T-helper 1 cell treated with Interleukin-12 subunit alpha and Interleukin-12 subunit beta and Interleukin-4 antibody, amounts not matched to agents 30 ng/mL and 1 ng/mL, for 36 hours (primary cell): Measurements from ENCODE around the gene AHI1. TPM values are rescaled to one million over a fixed set of nuclear protein-coding genes. Genes with fewer than 3 reads are reported as not detected.
"Not testable (repeated sequence)": the region's sequence is repeated elsewhere in the genome, so short reads cannot be mapped to it uniquely, and the experiment has no call there.

Experiments
- intact Hi-C: fragments of 100-400 bp; cut with micrococcal nuclease; formaldehyde crosslinking; loops from one replicate; pipeline ENCODE4 v1.15.1; 2024
- total RNA-seq: library from RNA; stranded (reverse); gene quantifications from 2 replicates; pipeline ENCODE4 v1.2.3, GENCODE V29; 2022

The AHI1 gene
- total RNA-seq, 1 donor from 2014 or later, result 18.4 TPM

DNA sequence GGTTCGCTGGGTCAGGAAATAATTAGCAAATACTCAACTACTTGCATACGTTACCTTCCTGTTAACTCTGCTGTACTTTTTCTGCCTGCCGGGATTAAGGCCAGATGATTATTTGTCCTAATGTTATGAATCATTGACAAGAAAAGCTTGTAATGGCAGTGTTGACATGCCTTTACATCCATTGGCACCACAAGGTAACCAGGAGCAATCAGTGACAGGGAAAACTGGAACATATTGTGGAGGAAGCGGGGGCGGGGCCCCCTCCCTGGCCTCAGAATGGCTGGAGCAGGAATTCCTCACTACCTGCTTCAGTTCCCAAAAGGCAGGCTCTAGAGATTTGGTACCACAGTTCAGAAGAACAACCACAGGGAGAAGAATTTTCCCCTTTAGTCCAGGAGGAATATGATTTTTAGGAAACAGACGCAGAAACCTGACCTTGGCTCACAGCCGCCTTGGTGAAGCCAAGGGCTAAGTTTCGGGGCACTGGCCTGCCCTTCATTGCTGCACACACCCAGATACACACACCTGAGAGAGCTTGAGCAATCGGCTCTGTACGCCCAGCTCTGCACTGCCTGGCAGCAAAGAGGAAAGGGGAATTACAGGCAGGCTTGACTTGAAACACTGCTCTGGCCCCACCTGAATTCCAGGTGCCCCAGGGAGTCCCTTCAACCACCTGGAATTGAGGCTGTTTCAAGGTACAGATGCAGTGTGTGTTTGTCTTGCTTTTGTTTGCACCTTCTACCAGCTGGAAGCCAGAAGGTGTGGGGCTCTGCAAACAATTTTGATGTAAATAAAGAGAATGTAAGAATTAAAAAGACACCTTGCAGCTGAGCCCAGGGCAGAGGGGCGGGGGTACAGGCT lies 226.6 kb downstream of the AHI1 start:
- intact Hi-C loops, result no loop called here

DNA sequence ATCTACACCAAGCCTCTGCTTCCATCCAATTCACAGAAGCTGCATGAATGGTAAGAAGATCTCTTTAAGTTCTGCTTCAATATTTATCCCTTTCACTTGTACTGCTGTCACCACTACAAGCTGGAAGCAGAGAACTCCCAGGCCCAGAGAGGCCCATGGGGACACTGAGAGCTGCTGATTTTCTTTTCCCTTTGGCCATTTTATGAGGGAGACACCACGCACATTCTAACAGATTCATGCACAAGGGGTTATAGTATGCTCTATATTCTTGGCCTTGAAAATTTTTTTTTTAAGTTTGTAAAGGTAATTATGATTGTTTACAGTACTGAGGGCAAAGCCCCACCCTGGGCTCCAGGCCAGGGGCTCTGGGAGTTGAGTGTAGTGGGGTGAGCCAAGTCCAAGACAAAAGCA lies 228.1 kb downstream of the AHI1 start:
- intact Hi-C loops, result no loop called here

DNA sequence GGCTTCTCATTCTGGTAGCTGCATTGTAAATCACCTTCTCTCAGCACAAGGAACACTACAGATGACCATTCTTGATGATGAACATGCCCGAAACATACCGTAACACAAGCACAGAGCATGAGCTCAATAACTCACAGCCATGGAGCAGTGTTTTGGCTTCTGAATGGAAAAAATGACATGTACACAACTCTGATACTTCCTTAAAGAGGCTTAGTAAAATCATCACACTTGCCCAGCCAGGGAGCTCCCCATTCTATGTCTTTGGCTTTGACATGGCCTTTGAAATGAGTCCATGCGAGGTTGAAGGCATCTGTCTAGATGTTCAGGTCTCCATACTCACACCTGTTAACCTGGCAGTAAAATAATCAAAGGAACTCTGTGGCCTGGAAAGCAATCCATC lies 228.8 kb downstream of the AHI1 start:
- intact Hi-C loops, result no loop called here

DNA sequence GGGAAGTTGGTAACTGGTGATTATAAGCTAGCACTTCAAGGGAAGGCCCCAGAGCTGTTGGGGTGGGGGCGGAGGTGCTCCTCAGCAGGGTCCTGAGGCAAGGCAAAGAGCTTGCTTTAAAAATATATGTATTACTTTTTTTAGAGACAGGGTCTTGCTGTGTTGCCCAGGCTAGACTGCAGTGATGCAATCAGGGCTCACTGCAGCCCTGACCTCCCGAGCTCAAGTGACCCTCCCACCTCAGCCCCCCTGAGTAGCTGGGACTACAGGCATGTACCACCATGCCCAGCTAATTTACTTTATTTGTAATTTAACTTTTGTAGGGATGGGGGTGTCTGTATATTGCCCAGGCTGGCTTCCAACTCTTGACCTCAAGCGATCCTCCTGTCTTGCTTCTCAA lies 229.3 kb downstream of the AHI1 start:
- intact Hi-C loops, result no loop called here

GRCh38 chr6:135267085-135267484 lies 230.5 kb downstream of the AHI1 start:
- intact Hi-C loops, result no loop called here

GRCh38 chr6:135266675-135267074 lies 230.9 kb downstream of the AHI1 start:
- intact Hi-C loops, result no loop called here

DNA sequence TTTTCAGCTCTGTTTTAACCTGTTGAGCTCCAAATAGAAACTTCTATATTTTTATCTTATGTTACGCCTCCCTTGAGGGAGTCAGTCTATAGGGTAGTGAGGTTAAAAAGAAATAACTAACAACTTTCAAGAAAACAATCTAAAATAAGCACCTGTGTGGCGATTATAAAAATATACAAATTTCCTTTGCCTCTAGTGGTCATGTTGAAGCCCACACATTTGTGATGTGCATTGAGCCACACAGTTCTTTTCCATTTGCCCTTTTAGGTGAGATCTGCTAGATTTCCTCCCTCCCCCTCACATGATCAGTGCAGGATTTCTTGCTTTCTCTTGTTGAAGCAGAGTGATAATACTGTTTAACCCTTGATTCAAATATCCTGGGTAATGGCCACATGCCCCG lies 232.3 kb downstream of the AHI1 start:
- intact Hi-C loops, result no loop called here

DNA sequence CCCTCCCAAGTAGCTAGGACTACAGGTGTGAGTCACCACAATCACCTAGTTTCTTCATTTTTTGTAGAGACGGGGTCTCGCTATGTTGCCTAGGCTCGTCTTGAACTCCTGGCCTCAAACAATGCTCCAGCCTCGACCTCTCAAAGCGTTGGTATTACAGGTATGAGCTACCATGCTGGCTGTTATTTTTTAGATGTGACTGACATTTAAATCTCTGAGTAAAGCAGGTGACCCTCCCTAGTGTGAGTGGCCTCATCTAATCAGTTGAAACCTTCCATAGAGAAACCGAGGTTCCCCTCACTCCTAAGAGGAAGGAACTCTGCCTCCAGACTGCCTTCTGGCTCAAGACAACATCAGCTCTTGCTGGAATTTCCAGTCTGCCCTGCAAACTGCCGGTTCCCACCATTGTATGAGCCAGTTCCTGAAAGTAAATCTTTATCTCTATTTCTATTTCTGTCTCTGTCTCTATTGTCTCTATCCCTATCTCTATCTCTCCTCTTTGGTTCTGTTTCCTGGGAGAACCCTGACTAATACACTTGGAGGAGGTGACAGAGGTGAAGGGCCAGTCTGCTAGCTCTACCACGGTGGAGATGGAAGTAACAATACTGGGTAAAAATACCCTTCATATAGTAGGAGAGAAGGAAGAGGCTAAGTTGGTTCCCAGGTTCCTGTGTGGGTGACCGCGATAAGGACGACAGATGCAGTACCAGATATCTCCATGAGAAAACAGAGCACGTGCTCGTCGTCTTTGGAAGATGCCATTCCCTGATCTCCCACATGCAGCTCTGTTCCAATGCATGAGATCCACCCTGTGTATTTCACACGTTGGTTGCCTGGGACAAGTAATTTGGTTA lies 235.4 kb downstream of the AHI1 start:
- intact Hi-C loops, result no loop called here

- intact Hi-C loops, result no loop called here
These were observed 236.9 kb downstream of the AHI1 start for GRCh38 chr6:135260612-135261011.

DNA sequence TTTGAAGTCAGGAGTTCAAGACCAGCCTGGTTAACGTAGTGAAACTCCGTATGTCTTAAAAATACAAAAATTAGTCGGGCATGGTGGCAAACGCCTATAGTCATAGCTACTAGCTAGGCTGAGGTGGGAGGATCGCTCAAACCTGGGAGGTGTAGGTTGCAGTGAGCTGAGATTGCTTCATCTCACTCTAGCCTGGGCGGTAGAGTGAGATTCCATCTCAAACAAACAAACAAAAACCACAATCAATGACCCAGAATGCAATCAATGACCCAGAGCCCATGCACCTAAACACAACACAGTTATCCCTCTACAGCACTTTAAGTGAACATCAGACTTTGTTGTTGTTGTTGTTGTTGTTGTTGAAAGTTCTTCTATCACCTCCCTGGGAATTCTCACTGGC lies 238.6 kb downstream of the AHI1 start:
- intact Hi-C loops, result no loop called here

- intact Hi-C loops, result loop anchor here (1.0 kb wide), 1 partner anchor 113 kb away; no protein-coding TSS in a partner anchor
These were observed 239.7 kb downstream of the AHI1 start for GRCh38 chr6:135257631-135258405.

DNA sequence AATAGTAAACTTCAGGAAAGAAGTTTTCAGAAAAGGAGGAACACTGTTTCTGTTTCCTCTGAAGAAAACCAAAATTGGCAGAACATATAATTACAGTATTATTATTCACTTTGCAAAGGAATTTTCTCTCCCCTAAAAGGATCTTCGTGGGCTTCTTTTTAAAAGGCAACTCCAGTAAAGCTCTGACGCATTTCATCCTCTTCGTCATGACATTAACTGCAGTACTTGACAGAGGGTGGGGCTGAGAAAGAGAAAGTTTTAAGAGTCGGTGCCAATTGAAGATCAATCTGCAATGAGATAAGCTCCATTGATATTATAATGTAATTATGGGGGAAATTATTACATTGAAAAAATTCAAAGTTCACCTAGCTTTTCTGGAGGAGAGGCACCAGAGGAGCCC lies 240.7 kb downstream of the AHI1 start:
- intact Hi-C loops, result loop anchor here (1.0 kb wide), 1 partner anchor 112 kb away; no protein-coding TSS in a partner anchor

- intact Hi-C loops, result no loop called here
These were observed 243.1 kb downstream of the AHI1 start for GRCh38 chr6:135254471-135254870.

DNA sequence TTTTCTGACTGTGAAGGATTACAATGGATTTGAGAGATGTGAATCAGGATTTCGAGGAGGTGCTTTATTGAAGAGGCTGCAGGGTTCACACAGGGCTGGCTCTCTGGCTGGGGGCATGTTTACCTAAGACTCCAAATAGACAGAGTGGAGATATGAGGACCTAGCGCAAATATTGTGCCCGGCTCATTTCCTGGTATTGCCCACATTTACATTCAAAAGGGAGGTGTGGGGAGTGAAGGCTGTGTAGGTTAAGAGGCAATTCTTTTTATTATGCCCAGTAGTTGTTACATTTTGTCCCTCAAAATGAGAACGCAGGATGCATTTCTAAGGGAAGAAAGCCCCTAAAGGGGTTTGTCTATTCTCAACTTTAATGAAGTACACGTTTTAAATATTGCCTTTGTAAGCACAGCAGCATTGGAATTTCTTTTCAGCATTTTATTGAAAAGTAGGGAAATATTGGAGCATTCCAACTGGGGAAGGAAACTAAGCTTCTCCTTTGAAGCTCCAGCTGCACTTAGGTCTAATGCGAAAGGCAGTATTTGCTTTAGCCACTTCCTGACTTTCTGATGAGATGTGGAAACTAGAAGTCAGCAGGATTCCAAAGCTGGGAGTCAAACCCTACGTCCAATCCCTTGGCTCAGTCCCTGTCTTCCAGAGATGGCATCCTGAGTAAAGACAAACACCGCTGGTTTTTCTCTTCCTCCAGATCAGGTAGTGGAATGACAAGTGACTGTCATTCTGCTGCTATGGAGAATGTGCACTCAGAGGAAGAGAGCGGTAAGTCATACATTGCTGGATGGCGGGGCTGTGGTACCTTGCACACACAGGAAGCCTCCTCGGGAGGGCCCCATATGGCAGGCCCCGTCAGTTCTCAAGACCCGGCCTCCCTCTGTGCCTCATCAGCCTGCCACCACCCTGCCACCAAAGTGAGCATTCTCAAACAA lies 245.8 kb downstream of the AHI1 start:
- intact Hi-C loops, result no loop called here

GRCh38 chr6:135250751-135251497 lies 246.6 kb downstream of the AHI1 start:
- intact Hi-C loops, result no loop called here

DNA sequence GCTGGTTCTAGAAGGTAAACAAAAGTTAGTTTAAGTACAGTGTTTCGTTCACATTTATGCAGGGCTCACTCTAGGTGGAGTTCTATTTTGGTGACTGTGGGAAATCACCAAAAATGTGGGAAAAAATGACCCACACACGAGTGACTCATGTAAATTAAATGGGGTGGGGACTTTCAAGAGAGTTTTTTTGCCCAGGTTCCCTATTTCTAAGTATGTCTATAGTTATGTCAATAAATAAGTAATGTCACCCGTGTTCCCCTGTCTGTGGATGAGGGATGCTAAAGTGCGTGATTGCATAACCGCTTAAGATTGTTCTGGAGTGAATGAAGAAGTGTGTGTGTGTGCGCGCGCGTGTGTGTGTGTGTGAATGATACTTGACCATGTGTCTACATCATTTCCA lies 247.3 kb downstream of the AHI1 start:
- intact Hi-C loops, result no loop called here

DNA sequence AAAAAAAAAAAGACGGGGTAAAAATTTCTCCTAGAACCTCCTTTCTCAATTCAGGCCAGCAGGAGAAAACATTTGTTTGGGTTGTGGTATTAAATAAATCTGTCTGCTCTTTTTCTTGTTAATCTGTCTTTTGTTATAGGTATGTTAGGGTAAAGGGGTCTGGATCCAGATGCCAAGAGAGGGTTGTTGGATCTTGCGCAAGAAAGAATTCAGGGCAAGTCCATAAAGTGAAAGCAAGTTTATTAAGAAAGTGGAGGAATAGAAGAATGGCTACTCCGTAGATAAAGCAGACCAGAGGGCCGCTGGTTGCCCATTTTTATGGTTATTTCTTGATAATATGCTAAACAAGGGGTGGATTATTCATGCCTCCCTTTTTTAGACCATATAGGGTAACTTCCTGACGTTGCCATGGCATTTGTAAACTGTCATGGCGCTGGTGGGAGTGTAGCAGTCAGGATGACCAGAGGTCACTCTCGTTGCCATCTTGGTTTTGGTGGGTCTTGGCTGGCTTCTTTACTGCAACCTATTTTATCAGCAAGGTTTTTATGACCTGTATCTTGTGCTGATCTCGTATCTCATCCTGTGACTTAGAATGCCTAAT lies 251.0 kb downstream of the AHI1 start:
- intact Hi-C loops, result not testable (repeated sequence)

DNA sequence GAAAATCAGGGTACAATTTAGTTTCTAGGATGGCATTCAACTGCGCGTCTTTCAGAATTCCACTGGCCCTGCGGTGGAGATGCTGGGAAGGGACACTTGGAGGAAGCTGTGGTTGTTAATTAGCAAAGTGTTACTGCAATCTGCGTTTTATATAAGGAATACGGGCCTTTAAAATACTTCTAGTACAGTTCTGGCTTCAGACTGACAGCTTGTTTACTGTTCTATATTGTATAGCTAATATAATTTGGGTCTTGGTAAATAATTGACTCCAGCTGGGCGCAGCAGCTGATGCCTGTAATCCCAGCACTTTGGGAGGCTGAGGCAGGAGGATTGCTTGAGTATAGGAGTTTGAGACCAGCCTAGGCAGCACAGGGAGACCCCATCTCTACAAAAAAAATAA lies 252.7 kb downstream of the AHI1 start:
- intact Hi-C loops, result no loop called here
